ENCODE data around the gene ASGR2. TPM values are rescaled to one million over a fixed set of nuclear protein-coding genes. Genes with fewer than 3 reads are reported as not detected.

ASGR2 gene
- total and polyA plus RNA-seq, 11 donors, result 0.28 to 2.1 (median 0.34) TPM; not detected in 7

DNA sequence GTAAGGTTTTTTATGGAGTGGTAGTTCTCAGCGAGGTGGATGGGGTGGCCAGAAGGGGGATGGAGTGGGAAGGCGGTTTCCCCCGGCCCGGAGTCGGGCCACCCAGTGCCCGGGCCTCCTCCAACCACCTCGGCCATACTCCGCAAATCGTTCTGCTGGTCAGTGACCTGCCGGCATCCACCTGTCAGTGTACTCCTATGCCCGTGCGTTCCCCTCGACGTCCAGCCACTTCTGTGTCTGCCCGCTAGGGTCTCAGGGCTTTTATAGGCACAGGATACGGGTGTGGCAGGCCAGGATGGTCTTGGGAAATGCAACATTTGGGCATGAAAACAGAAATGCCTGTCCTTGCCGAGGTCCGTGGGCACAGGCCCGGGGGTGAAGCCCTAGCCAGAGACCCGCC lies 19.3 kb upstream of the ASGR2 start:
- peak overlapping the region in 1 of 12 donors; percentile 55 for H3K4me3 ChIP-seq
- no peak for DNase-seq
- peaks cover 0 to 67% (median 11%) of the 10 kb centered on the region in 9 donors for H3K27me3 ChIP-seq
- H3K9me3 ChIP-seq, result no peaks in the 10 kb centered on the region
- no peak for ATAC-seq
- peak overlapping the region in 2 of 12 donors; percentile 24 to 90 for H3K27ac ChIP-seq
- intact Hi-C loops (cut with DNase I), result loop anchor here in 3 of 10 donors (10.0 kb wide), 1 partner anchor 219 kb away; no protein-coding TSS in a partner anchor
- TF ChIP-seq POLR2A (IDR thresholded peaks at IDR 0.05), result no peak
- TF ChIP-seq, protein P1, sequence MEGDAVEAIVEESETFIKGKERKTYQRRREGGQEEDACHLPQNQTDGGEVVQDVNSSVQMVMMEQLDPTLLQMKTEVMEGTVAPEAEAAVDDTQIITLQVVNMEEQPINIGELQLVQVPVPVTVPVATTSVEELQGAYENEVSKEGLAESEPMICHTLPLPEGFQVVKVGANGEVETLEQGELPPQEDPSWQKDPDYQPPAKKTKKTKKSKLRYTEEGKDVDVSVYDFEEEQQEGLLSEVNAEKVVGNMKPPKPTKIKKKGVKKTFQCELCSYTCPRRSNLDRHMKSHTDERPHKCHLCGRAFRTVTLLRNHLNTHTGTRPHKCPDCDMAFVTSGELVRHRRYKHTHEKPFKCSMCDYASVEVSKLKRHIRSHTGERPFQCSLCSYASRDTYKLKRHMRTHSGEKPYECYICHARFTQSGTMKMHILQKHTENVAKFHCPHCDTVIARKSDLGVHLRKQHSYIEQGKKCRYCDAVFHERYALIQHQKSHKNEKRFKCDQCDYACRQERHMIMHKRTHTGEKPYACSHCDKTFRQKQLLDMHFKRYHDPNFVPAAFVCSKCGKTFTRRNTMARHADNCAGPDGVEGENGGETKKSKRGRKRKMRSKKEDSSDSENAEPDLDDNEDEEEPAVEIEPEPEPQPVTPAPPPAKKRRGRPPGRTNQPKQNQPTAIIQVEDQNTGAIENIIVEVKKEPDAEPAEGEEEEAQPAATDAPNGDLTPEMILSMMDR (IDR thresholded peaks at IDR 0.05), result no peak
- peaks cover 0 to 58% (median 0%) of the 10 kb centered on the region in 12 donors for H3K4me1 ChIP-seq
- no peaks in the 10 kb centered on the region for H3K36me3 ChIP-seq
- WGBS, 4 donors, result 69 to 75% (median 71%) methylated on average over 19 to 20 of the region's 20 CpGs

GRCh38 chr17:7133424-7133823 lies 18.8 kb upstream of the ASGR2 start:
- TF ChIP-seq, protein P1 (IDR thresholded peaks at IDR 0.05), result peak in 6 of 12 donors; percentile 6 to 33 (median 26)
- TF ChIP-seq POLR2A (IDR thresholded peaks at IDR 0.05), result no peak
- H3K27ac ChIP-seq, result peak overlapping the region in 2 of 12 donors; percentile 24 to 90
- DNase-seq (peak in 3 of 5 donors; percentile 39 to 71 (median 58)), ATAC-seq (peak in 3 of 4 donors; percentile 39 to 52 (median 49))
- 10 to 18% (median 15%) methylated on average over 18 to 19 of the region's 19 CpGs for WGBS, 4 donors
- intact Hi-C loops (cut with DNase I), result loop anchor here in 3 of 10 donors (10.0 kb wide), 1 partner anchor 219 kb away; no protein-coding TSS in a partner anchor
- peaks cover 0 to 62% (median 11%) of the 10 kb centered on the region in 9 donors for H3K27me3 ChIP-seq
- peak overlapping the region in 2 of 12 donors; percentile 5 to 55 for H3K4me3 ChIP-seq
- no peaks in the 10 kb centered on the region for H3K9me3 ChIP-seq
- H3K4me1 ChIP-seq, result peaks cover 0 to 58% (median 0%) of the 10 kb centered on the region in 12 donors
- no peaks in the 10 kb centered on the region for H3K36me3 ChIP-seq

GRCh38 chr17:7132511-7133094 lies 18.0 kb upstream of the ASGR2 start:
- 24 to 27% (median 25%) methylated on average over 7 of the region's 7 CpGs for WGBS, 4 donors
- Histone ChIP-seq H3K4me1 (peaks cover 0 to 55% (median 0%) of the 10 kb centered on the region in 12 donors), H3K27ac (peak overlapping the region in 2 of 12 donors; percentile 59 to 90), H3K9me3 (no peaks in the 10 kb centered on the region), H3K27me3 (peaks cover 0 to 60% (median 10%) of the 10 kb centered on the region in 9 donors), H3K36me3 (no peaks in the 10 kb centered on the region), H3K4me3 (peak overlapping the region in 5 of 12 donors; percentile 16 to 55 (median 31))
- peak in 1 of 4 donors; percentile 33 for ATAC-seq
- DNase-seq, result no peak
- intact Hi-C loops (cut with DNase I), result loop anchor here in 3 of 10 donors (10.0 kb wide), 1 partner anchor 218 kb away; no protein-coding TSS in a partner anchor
- no peak for TF ChIP-seq POLR2A (IDR thresholded peaks at IDR 0.05)
- TF ChIP-seq, protein P1 (IDR thresholded peaks at IDR 0.05), result no peak

GRCh38 chr17:7131423-7131791 lies 16.8 kb upstream of the ASGR2 start:
- Histone ChIP-seq H3K9me3 (no peaks in the 10 kb centered on the region), H3K27ac (peak overlapping the region in 7 of 12 donors; percentile 11 to 90 (median 46)), H3K36me3 (no peaks in the 10 kb centered on the region), H3K4me1 (peaks cover 0 to 46% (median 0%) of the 10 kb centered on the region in 12 donors), H3K27me3 (peaks cover 0 to 48% (median 7%) of the 10 kb centered on the region in 9 donors), H3K4me3 (peak overlapping the region in 8 of 12 donors; percentile 12 to 55 (median 32))
- ATAC-seq (no peak), DNase-seq (no peak)
- TF ChIP-seq, protein P1 (IDR thresholded peaks at IDR 0.05), result no peak
- TF ChIP-seq POLR2A (IDR thresholded peaks at IDR 0.05), result no peak
- 81 to 88% (median 84%) methylated on average over 5 of the region's 5 CpGs for WGBS, 4 donors
- intact Hi-C loops (cut with DNase I), result loop anchor here in 3 of 10 donors (10.0 kb wide), 1 partner anchor 217 kb away; no protein-coding TSS in a partner anchor
